B cell (primary cell): Measurements from ENCODE around the gene HOXD12. TPM values are rescaled to one million over a fixed set of nuclear protein-coding genes. Genes with fewer than 3 reads are reported as not detected.

Experiments
- ATAC-seq: fragments of 200-7000 bp; cut with Tn5 transposase; one replicate; pipeline ENCODE4 v1.10.0; 2021; ENCODE audit warnings: low read depth, mild to moderate bottlenecking, moderate number of reproducible peaks, moderate library complexity
- CTCF ChIA-PET: fragments of 350-600 bp; sonication (Branson Sonifier 250); formaldehyde crosslinking; loops from one replicate; lab custom pipeline; 2021; ENCODE audit warnings: antibody characterized with exemption, inconsistent platforms; lab: Charles Lee
- POLR2A ChIA-PET: fragments of 350-600 bp; sonication (Branson Sonifier 250); formaldehyde crosslinking; loops from one replicate; lab custom pipeline; 2021; ENCODE audit warnings: antibody characterized with exemption; lab: Charles Lee
- DNase-seq: peaks from one replicate; pipeline ENCODE4 v3.0.0; 2013
- H2AFZ ChIP-seq: 2 replicates; pipeline ENCODE4 v1.6.1; 2012; ENCODE audit warnings: mild to moderate bottlenecking, low read depth, low read length; ENCODE audit not compliant: insufficient read depth, poor library complexity, severe bottlenecking
- H3K27ac ChIP-seq, 2 donors: 1 replicate in 1 of 2; 2 replicates in 1 of 2; pipeline ENCODE4 v1.5.1; 2012 to 2013; ENCODE audit warnings: low read length in 2 of 2, mild to moderate bottlenecking in 2 of 2, moderate library complexity in 1 of 2
- H3K27me3 ChIP-seq, 4 experiments: fragments of 200-600 bp in 1 of 4; sonication (generic) in 1 of 4; replicated peaks in 1 of 4; 1 replicate in 2 of 4; 2 replicates in 2 of 4; pipeline versions ENCODE4 v1.6.1 to v1.7.0; 2013 to 2016; ENCODE audit warnings: low read length in 3 of 4, mild to moderate bottlenecking in 2 of 4, mixed read lengths in 1 of 4, moderate library complexity in 1 of 4; ENCODE audit not compliant: insufficient read depth in 4 of 4, control insufficient read depth in 3 of 4; ENCODE audit errors: control extremely low read depth in 1 of 4
- H3K36me3 ChIP-seq, 2 experiments: replicated peaks in 1 of 2; 1 replicate in 1 of 2; 2 replicates in 1 of 2; pipeline versions ENCODE4 v1.6.1 to v1.7.1; 2013; ENCODE audit warnings: low read length in 1 of 2; ENCODE audit not compliant: insufficient read depth in 2 of 2, control insufficient read depth in 1 of 2; ENCODE audit errors: control extremely low read depth in 1 of 2, extremely low read depth in 1 of 2
- H3K4me1 ChIP-seq, 2 donors: fragments of 200-600 bp in 1 of 2; sonication (generic) in 1 of 2; 1 replicate in 1 of 2; 2 replicates in 1 of 2; pipeline versions ENCODE4 v1.5.1 to v1.6.1; 2013 to 2017; ENCODE audit warnings: low read length in 2 of 2; ENCODE audit not compliant: control insufficient read depth in 2 of 2, insufficient read depth in 2 of 2
- H3K4me2 ChIP-seq: replicated peaks from 2 replicates; pipeline ENCODE3; 2012; ENCODE audit warnings: mild to moderate bottlenecking, low read depth, low read length; ENCODE audit not compliant: poor library complexity, severe bottlenecking
- H3K4me3 ChIP-seq, 5 experiments: fragments of 200-600 bp in 1 of 5; sonication (generic) in 1 of 5; 1 replicate in 3 of 5; 2 replicates in 2 of 5; pipeline versions ENCODE4 v1.5.1 to v1.7.0; 2011 to 2016; ENCODE audit warnings: low read length in 4 of 5, mild to moderate bottlenecking in 4 of 5, low read depth in 2 of 5, control low read depth in 1 of 5, moderate library complexity in 1 of 5; ENCODE audit not compliant: insufficient read depth in 1 of 5; ENCODE audit errors: control extremely low read depth in 1 of 5, extremely low read depth in 1 of 5
- H3K79me2 ChIP-seq: fragments of 200-600 bp; sonication (generic); one replicate; pipeline ENCODE4 v1.6.0; 2016; ENCODE audit warnings: low read length; ENCODE audit not compliant: control insufficient read depth, insufficient read depth
- H3K9ac ChIP-seq: fragments of 200-600 bp; sonication (generic); 2 replicates; pipeline ENCODE4 v1.6.1; 2017; ENCODE audit warnings: mild to moderate bottlenecking, low read length, moderate library complexity
- H3K9me3 ChIP-seq, 3 donors: one replicate each; pipeline versions ENCODE4 v1.6.1 to v1.7.1; 2013; ENCODE audit warnings: low read length in 2 of 3; ENCODE audit not compliant: control insufficient read depth in 2 of 3, insufficient read depth in 1 of 3; ENCODE audit errors: control extremely low read depth in 1 of 3
- H4K20me1 ChIP-seq: 2 replicates; pipeline ENCODE4 v1.6.0; 2012; ENCODE audit warnings: mild to moderate bottlenecking, low read length; ENCODE audit not compliant: insufficient read depth, control insufficient read depth, poor library complexity, severe bottlenecking
- H3K27ac Mint-ChIP-seq: one replicate; pipeline ENCODE4 v1.8.0; 2021; ENCODE audit warnings: mixed read lengths
- H3K27me3 Mint-ChIP-seq: one replicate; pipeline ENCODE4 v1.8.0; 2021; ENCODE audit warnings: mixed read lengths
- H3K4me1 Mint-ChIP-seq: one replicate; pipeline ENCODE4 v1.8.0; 2021; ENCODE audit warnings: mixed read lengths
- H3K4me3 Mint-ChIP-seq: one replicate; pipeline ENCODE4 v1.8.0; 2021; ENCODE audit warnings: mixed read lengths
- H3K9me3 Mint-ChIP-seq: one replicate; pipeline ENCODE4 v1.8.0; 2022; ENCODE audit warnings: mixed read lengths; ENCODE audit not compliant: insufficient read depth
- CTCF ChIP-seq: fragments of 200-600 bp; IDR thresholded peaks from one replicate; pipeline ENCODE4 v1.8.0; 2022; ENCODE audit warnings: antibody characterized with exemption, mild to moderate bottlenecking
- EZH2 ChIP-seq: IDR thresholded peaks from 2 replicates; pipeline ENCODE4 v1.6.1; 2012; ENCODE audit warnings: borderline replicate concordance, low read depth, mild to moderate bottlenecking, moderate library complexity, low read length; ENCODE audit not compliant: insufficient read depth, poor library complexity, severe bottlenecking
- WGBS: methylation state at CpG from one replicate; pipeline ENCODE4 v1.1.5; 2013; ENCODE audit warnings: missing lambda C conversion rate; ENCODE audit not compliant: insufficient coverage; 5-methylcytosine and 5-hydroxymethylcytosine counted together
- intact Hi-C: fragments of 100-400 bp; cut with micrococcal nuclease; formaldehyde crosslinking; loops from one replicate; pipeline ENCODE4 v1.10.0; 2022
- polyA plus RNA-seq: library from polyadenylated mRNA; depleted of rRNA; stranded (reverse); fragments of >200 nt; gene quantifications from 2 replicates; pipeline ENCODE4 v1.2.3, GENCODE V29; 2012
- total RNA-seq, 2 donors: library from RNA; stranded (reverse); fragments of 120-200 nt in 1 of 2; gene quantifications; 1 replicate in 1 of 2; 2 replicates in 1 of 2; pipeline versions ENCODE4 v1.2.3 to v1.2.4, GENCODE V29; 2013 to 2022

HOXD12 gene
- total and polyA plus RNA-seq, 2 donors (not counting 1 experiment from before 2014, with no cell fraction given) = not detected

- POLR2A ChIA-PET = no interaction called here
- Histone ChIP-seq H3K4me3 (no peak overlapping the region), H3K27me3 (peaks cover 0 to 84% (median 65%) of the 10 kb centered on the region in 4 experiments), H3K9me3 (peaks cover 0 to 39% (median 0%) of the 10 kb centered on the region in 3 donors), H3K4me2 (no peak overlapping the region), H3K27ac (no peak overlapping the region), H3K36me3 (no peaks in the 10 kb centered on the region), H3K79me2 (no peaks in the 10 kb centered on the region), H3K4me1 (peaks cover 24 to 50% of the 10 kb centered on the region in 2 donors), H4K20me1 (no peaks in the 10 kb centered on the region), H3K9ac (no peak overlapping the region), H2AFZ (no peak overlapping the region)
- ATAC-seq = no peak
- WGBS = 50% methylated on average over 1 of the region's 13 CpGs
- H3K4me3 Mint-ChIP-seq = no peak overlapping the region
- peaks cover 71% of the 10 kb centered on the region for H3K27me3 Mint-ChIP-seq
- CTCF ChIA-PET = interaction anchor here (0.7 to 4.6 kb wide), 46 partner anchors 10 to 1636 kb away, joined by 3 to 110 read pairs (median 4); no protein-coding TSS in a partner anchor
- H3K4me1 Mint-ChIP-seq = peaks cover 26% of the 10 kb centered on the region
- peak; percentile 75 for DNase-seq
- intact Hi-C loops = loop anchor here (1.0 to 5.0 kb wide), 5 partner anchors 427 to 1035 kb away; no protein-coding TSS in a partner anchor
- no peaks in the 10 kb centered on the region for H3K9me3 Mint-ChIP-seq
- TF ChIP-seq CTCF = peak; percentile 98
- no peak for TF ChIP-seq EZH2
- no peak overlapping the region for H3K27ac Mint-ChIP-seq
Measured at GRCh38 chr2:176126929-176127773, 27.6 kb downstream of the HOXD12 start.

- ChIA-PET POLR2A (no interaction called here), CTCF (interaction anchor here (0.7 to 4.6 kb wide), 23 partner anchors 11 to 1342 kb away, joined by 3 to 110 read pairs (median 8); no protein-coding TSS in a partner anchor)
- TF ChIP-seq CTCF = no peak
- no peak for TF ChIP-seq EZH2
- Mint-ChIP-seq H3K9me3 (no peaks in the 10 kb centered on the region), H3K4me3 (no peak overlapping the region), H3K4me1 (peaks cover 26% of the 10 kb centered on the region), H3K27ac (no peak overlapping the region), H3K27me3 (peaks cover 72% of the 10 kb centered on the region)
- 65% methylated on average over 3 of the region's 4 CpGs for WGBS
- peaks cover 0 to 33% (median 0%) of the 10 kb centered on the region in 3 donors for H3K9me3 ChIP-seq
- no peak overlapping the region for H3K4me2 ChIP-seq
- H4K20me1 ChIP-seq = no peaks in the 10 kb centered on the region
- H3K27me3 ChIP-seq = peaks cover 0 to 84% (median 68%) of the 10 kb centered on the region in 4 experiments
- no peak overlapping the region for H3K4me3 ChIP-seq
- no peaks in the 10 kb centered on the region for H3K79me2 ChIP-seq
- H3K36me3 ChIP-seq = no peaks in the 10 kb centered on the region
- H3K27ac ChIP-seq = no peak overlapping the region
- DNase-seq (no peak), ATAC-seq (no peak)
- H3K4me1 ChIP-seq = peaks cover 25 to 50% of the 10 kb centered on the region in 2 donors
- intact Hi-C loops = loop anchor here (1.0 to 5.0 kb wide), 4 partner anchors 511 to 1035 kb away; no protein-coding TSS in a partner anchor
- H2AFZ ChIP-seq = no peak overlapping the region
- H3K9ac ChIP-seq = no peak overlapping the region
Measured at GRCh38 chr2:176127774-176128072, 28.1 kb downstream of the HOXD12 start.
